Inflammatory macrophage treated with lipopolysaccharide for 1 hour (primary cell): ENCODE results near the gene THY1.

Experiments used
- DNase-seq, 2 donors: peaks; one replicate each; pipeline ENCODE4 v3.0.0-alpha.2; 2020 to 2022

THY1 gene

GRCh38 chr11:119368121-119369034, 54.6 kb downstream of the THY1 start:
- no peak for DNase-seq

GRCh38 chr11:119367661-119368120, 55.3 kb downstream of the THY1 start:
- peak; percentile 40 to 68 for DNase-seq
